GM21619 (cell line): ENCODE results near the gene SLC25A17.
"Not testable (repeated sequence)": the region's sequence is repeated elsewhere in the genome, so short reads cannot be mapped to it uniquely, and the experiment has no call there.

ENCODE experiments used
- ATAC-seq: cut with Tn5 transposase; IDR thresholded peaks from one replicate; pipeline ENCODE4 v1.9.1; 2021; ENCODE audit not compliant: unreplicated experiment

Gene SLC25A17

GRCh38 chr22:40818747-40819598, at the start of gene SLC25A17:
Gene SLC25A17 (minus strand): TSS chr22:40819346. CDS start chr22:40819248, 98 bp downstream.
- peak; percentile 66 for ATAC-seq

GRCh38 chr22:40868379-40868778, 49.2 kb upstream of the SLC25A17 start:
- ATAC-seq: not testable (repeated sequence)

- no peak for ATAC-seq
Measured at GRCh38 chr22:40867109-40867508, 48.0 kb upstream of the SLC25A17 start.

- no peak for ATAC-seq
Measured at GRCh38 chr22:40862537-40862936, 43.4 kb upstream of the SLC25A17 start.

GRCh38 chr22:40862013-40862412, 42.9 kb upstream of the SLC25A17 start, which contains the start of gene DNAJB7:
Gene DNAJB7 (minus strand): TSS chr22:40862113. CDS start chr22:40861994, 119 bp downstream.
- ATAC-seq: no peak

- ATAC-seq: no peak
Measured at GRCh38 chr22:40857309-40857855, 38.2 kb upstream of the SLC25A17 start.

- ATAC-seq: peak; percentile 83
Measured at GRCh38 chr22:40856513-40857308, 37.6 kb upstream of the SLC25A17 start, which contains the start of the genes ST13 and XPNPEP3. Gene ST13 (minus strand): TSS chr22:40856639. CDS start chr22:40856540, 99 bp downstream. Gene XPNPEP3 (plus strand): TSS chr22:40857148. CDS start chr22:40857182, 34 bp downstream.

- peak; percentile 22 for ATAC-seq
Measured at GRCh38 chr22:40855979-40856512, 36.9 kb upstream of the SLC25A17 start.

GRCh38 chr22:40855071-40855978, 36.2 kb upstream of the SLC25A17 start:
- no peak for ATAC-seq

- ATAC-seq: no peak
Measured at GRCh38 chr22:40853961-40854360, 34.8 kb upstream of the SLC25A17 start.

GRCh38 chr22:40853333-40853732, 34.2 kb upstream of the SLC25A17 start:
- ATAC-seq: no peak

GRCh38 chr22:40845816-40846215, 26.7 kb upstream of the SLC25A17 start:
- ATAC-seq: not testable (repeated sequence)

GRCh38 chr22:40844951-40845350, 25.8 kb upstream of the SLC25A17 start:
- ATAC-seq: no peak

GRCh38 chr22:40838486-40838885, 19.3 kb upstream of the SLC25A17 start:
- ATAC-seq: no peak

GRCh38 chr22:40834619-40835018, 15.5 kb upstream of the SLC25A17 start:
- no peak for ATAC-seq

GRCh38 chr22:40829131-40829530, 10.0 kb upstream of the SLC25A17 start:
- ATAC-seq: no peak

- no peak for ATAC-seq
Measured at GRCh38 chr22:40826984-40827741, 8.0 kb upstream of the SLC25A17 start.

- ATAC-seq: not testable (repeated sequence)
Measured at GRCh38 chr22:40826292-40826691, 7.1 kb upstream of the SLC25A17 start.

GRCh38 chr22:40823426-40823825, 4.3 kb upstream of the SLC25A17 start:
- no peak for ATAC-seq
